ENCODE results near the gene QSOX1. TPM values are rescaled to one million over a fixed set of nuclear protein-coding genes. Genes with fewer than 3 reads are reported as not detected.
A peak's percentile ranks its signal among the peaks of the same experiment; 100 is the strongest.

The QSOX1 gene
- total and polyA plus RNA-seq, 8 donors, result 38.5 to 323 (median 111) TPM

GRCh38 chr1:180230416-180230790, 75.7 kb downstream of the QSOX1 start:
- H3K9me3 ChIP-seq, result no peaks in the 10 kb centered on the region
- peaks cover 50 to 100% (median 91%) of the 10 kb centered on the region in 3 donors for H3K27me3 ChIP-seq
- intact Hi-C loops (cut with DNase I; ENCODE audit: low total_unique reads), result no loop called here
- WGBS, 5 donors, result 0 to 2% (median 1%) methylated on average over 9 to 28 of the region's 28 CpGs
- TF ChIP-seq EP300 (IDR thresholded peaks at IDR 0.05), result no peak
- no peak for TF ChIP-seq POLR2A (IDR thresholded peaks at IDR 0.05)
- no peak for TF ChIP-seq POLR2AphosphoS5 (IDR thresholded peaks at IDR 0.05)
- no peak for TF ChIP-seq CTCF (IDR thresholded peaks at IDR 0.05)
- no peak overlapping the region for H3K27ac ChIP-seq
- H3K4me3 ChIP-seq, result peak overlapping the region; percentile 51 to 83 (median 68)
- no peaks in the 10 kb centered on the region for H3K36me3 ChIP-seq
- H3K4me1 ChIP-seq, result peaks cover 48 to 63% (median 58%) of the 10 kb centered on the region in 4 donors
- no peak for DNase-seq

GRCh38 chr1:180230791-180231505, 76.3 kb downstream of the QSOX1 start:
- intact Hi-C loops (cut with DNase I; ENCODE audit: low total_unique reads), result no loop called here
- whole genome bisulfite sequencing, 5 donors, result 0 to 1% (median 1%) methylated on average over 23 to 65 of the region's 65 CpGs
- DNase-seq, result peak in 1 of 2 donors; percentile 59
- no peak for TF ChIP-seq EP300 (IDR thresholded peaks at IDR 0.05)
- TF ChIP-seq POLR2AphosphoS5 (IDR thresholded peaks at IDR 0.05), result no peak
- no peak for TF ChIP-seq CTCF (IDR thresholded peaks at IDR 0.05)
- no peak for TF ChIP-seq POLR2A (IDR thresholded peaks at IDR 0.05)
- H3K36me3 ChIP-seq, result no peaks in the 10 kb centered on the region
- H3K4me3 ChIP-seq, result peak overlapping the region; percentile 51 to 83 (median 68)
- H3K9me3 ChIP-seq, result no peaks in the 10 kb centered on the region
- H3K27me3 ChIP-seq, result peaks cover 54 to 100% (median 93%) of the 10 kb centered on the region in 3 donors
- H3K27ac ChIP-seq, result no peak overlapping the region
- peaks cover 54 to 68% (median 63%) of the 10 kb centered on the region in 4 donors for H3K4me1 ChIP-seq

GRCh38 chr1:180231506-180231921, 76.8 kb downstream of the QSOX1 start:
- peak in 1 of 2 donors; percentile 55 for DNase-seq
- Histone ChIP-seq H3K4me3 (peak overlapping the region; percentile 51 to 83 (median 68)), H3K27me3 (peaks cover 60 to 100% (median 94%) of the 10 kb centered on the region in 3 donors), H3K27ac (no peak overlapping the region), H3K36me3 (no peaks in the 10 kb centered on the region), H3K4me1 (peaks cover 56 to 73% (median 66%) of the 10 kb centered on the region in 4 donors), H3K9me3 (no peaks in the 10 kb centered on the region)
- 0 to 3% (median 1%) methylated on average over 18 to 37 of the region's 37 CpGs for WGBS, 5 donors
- TF ChIP-seq POLR2A (IDR thresholded peaks at IDR 0.05), result no peak
- TF ChIP-seq CTCF (IDR thresholded peaks at IDR 0.05), result no peak
- TF ChIP-seq EP300 (IDR thresholded peaks at IDR 0.05), result no peak
- intact Hi-C loops (cut with DNase I; ENCODE audit: low total_unique reads), result no loop called here

GRCh38 chr1:180231936-180232335, 77.3 kb downstream of the QSOX1 start:
- Histone ChIP-seq H3K9me3 (no peaks in the 10 kb centered on the region), H3K27me3 (peaks cover 64 to 100% (median 94%) of the 10 kb centered on the region in 3 donors), H3K4me1 (peaks cover 56 to 73% (median 66%) of the 10 kb centered on the region in 4 donors), H3K4me3 (peak overlapping the region in 2 of 4 donors; percentile 82 to 83), H3K27ac (no peak overlapping the region), H3K36me3 (no peaks in the 10 kb centered on the region)
- intact Hi-C loops (cut with DNase I; ENCODE audit: low total_unique reads), result no loop called here
- DNase-seq, result no peak
- WGBS, 5 donors, result 2 to 5% (median 4%) methylated on average over 13 to 14 of the region's 14 CpGs
- TF ChIP-seq POLR2AphosphoS5 (IDR thresholded peaks at IDR 0.05) (no peak), EP300 (IDR thresholded peaks at IDR 0.05) (no peak), POLR2A (IDR thresholded peaks at IDR 0.05) (no peak)

All from stomach (tissue), 9 donors.